ENCODE measurements around the gene EPHA10. TPM values are rescaled to one million over a fixed set of nuclear protein-coding genes. Genes with fewer than 3 reads are reported as not detected.

EPHA10 gene
- total RNA-seq, 1 donor from 2014 or later = 0.13 TPM

Other genes with a start within 250 kb of the EPHA10 start
- gene SNIP1, start 210.8 kb downstream of the EPHA10 start, total RNA-seq = 7.4 TPM
- gene DNALI1, start 208.2 kb downstream of the EPHA10 start, total RNA-seq = 3.1 TPM
- gene GNL2, start 169.2 kb downstream of the EPHA10 start, total RNA-seq = 20.1 TPM
- not detected for gene RSPO1, start 130.2 kb downstream of the EPHA10 start, total RNA-seq
- 0.46 TPM for gene CDCA8, start 72.6 kb downstream of the EPHA10 start, total RNA-seq
- 0.91 TPM for gene MANEAL, start 28.7 kb upstream of the EPHA10 start, total RNA-seq
- gene C1orf122, start 42.7 kb upstream of the EPHA10 start, total RNA-seq = 52.2 TPM
- gene YRDC, start 43.1 kb upstream of the EPHA10 start, total RNA-seq = 4.5 TPM
- gene MTF1, start 94.5 kb upstream of the EPHA10 start, total RNA-seq = 12.5 TPM
- 8.7 TPM for gene INPP5B, start 181.9 kb upstream of the EPHA10 start, total RNA-seq
- gene SF3A3, start 224.9 kb upstream of the EPHA10 start, total RNA-seq = 23.5 TPM
- 25.4 TPM for gene FHL3, start 240.4 kb upstream of the EPHA10 start, total RNA-seq
- 46.5 TPM for gene UTP11, start 247.6 kb upstream of the EPHA10 start, total RNA-seq